ENCODE data around the gene HK1.

- no peak for TF ChIP-seq POLR2A (IDR thresholded peaks at IDR 0.05; ENCODE audit: low read length)
- no peak for TF ChIP-seq GATA1 (IDR thresholded peaks at IDR 0.05; ENCODE audit: low read depth, low read length)
Measured at GRCh38 chr10:69281507-69282413, 3.5 kb downstream of the HK1 start.
